GM21390 (cell line): ENCODE measurements around the gene LRP8.

Experiments used
- ATAC-seq: cut with Tn5 transposase; IDR thresholded peaks from one replicate; pipeline ENCODE4 v1.9.1; 2021; ENCODE audit not compliant: unreplicated experiment

LRP8 gene

GRCh38 chr1:53359934-53360276 lies 32.0 kb upstream of the LRP8 start:
- no peak for ATAC-seq

- no peak for ATAC-seq
Measured at GRCh38 chr1:53359225-53359933, 31.5 kb upstream of the LRP8 start.

GRCh38 chr1:53356637-53357036 lies 28.8 kb upstream of the LRP8 start:
- ATAC-seq, result no peak

DNA sequence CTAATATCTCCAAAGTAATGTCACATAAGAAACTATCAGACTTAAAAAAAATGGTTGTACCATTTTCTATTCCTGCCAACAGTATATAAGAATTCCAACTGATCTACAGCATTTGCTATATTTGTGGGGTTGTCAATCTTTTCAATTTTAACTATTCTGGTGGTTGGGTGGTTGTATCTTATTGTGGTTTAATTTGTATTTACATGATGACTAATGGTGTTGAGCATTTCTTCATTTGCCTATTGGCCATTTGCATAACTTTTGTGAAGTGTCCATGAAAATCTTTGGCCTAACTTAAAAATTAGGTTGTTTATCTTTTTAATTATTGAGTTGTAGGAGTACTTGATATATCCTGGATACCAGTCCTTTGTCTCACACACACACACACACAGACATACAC lies 26.2 kb upstream of the LRP8 start:
- no peak for ATAC-seq

DNA sequence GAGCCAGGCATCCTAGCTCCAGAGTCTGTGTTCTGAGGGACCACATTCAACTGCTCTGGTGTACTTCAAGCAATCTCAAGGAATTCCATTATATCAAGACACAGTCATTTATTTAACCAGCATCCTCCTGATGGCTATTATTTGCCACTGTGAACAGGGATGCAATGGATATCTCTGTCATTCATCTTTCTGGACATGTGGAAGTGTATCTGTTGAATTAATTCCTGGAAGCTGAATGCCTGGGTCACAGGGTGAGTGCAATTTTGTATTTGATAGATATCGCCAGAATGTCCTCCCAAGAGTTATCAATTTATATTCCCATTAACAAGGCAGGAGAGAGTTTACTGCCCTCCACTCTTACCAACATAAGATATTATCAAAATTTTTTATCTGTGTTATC lies 24.7 kb upstream of the LRP8 start:
- ATAC-seq, result no peak

GRCh38 chr1:53350853-53351767 lies 23.2 kb upstream of the LRP8 start:
- ATAC-seq, result no peak

DNA sequence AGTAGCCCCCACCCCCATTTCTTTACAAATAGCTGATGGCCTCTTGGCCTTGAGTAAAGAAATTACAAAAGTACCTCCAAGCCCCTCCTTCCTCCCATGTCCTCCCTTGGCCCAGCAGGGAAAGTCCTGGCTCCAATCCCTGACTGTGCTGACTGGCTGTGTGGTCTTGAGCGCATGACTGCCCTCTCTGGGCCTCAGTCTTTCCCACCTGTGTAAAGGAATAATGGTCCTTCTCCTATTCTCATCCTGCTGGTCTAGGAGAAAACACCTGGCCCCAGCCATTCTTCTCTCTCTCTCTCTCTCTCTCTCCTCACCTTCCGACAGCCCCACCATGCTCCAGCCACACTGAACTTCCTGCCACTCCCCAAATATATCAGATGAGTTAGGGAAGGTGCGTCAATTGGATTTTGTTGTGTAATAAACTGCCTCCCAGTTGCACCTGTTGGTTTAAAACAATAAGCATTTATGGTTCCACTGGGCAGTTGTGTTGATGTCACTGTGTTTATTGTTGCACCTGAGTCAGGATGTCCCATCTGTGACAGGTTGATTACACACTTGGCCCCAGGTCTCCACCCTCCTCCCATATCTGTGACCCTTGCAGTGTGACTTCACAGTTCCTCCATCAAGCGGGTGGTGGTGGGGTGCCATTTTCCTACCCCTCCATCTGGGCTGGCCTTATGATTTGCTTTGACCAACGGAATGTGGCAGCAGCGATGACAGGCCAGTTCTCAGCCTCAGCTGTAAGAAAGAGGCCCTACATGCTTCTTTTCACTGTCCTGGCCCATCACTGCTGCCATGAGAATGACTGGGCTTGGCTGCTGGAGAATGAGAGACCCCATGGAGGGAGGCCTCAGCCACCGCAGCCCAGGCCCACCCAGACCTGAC lies 22.3 kb upstream of the LRP8 start:
- no peak for ATAC-seq

- no peak for ATAC-seq
Measured at GRCh38 chr1:53349369-53349835, 21.5 kb upstream of the LRP8 start.

DNA sequence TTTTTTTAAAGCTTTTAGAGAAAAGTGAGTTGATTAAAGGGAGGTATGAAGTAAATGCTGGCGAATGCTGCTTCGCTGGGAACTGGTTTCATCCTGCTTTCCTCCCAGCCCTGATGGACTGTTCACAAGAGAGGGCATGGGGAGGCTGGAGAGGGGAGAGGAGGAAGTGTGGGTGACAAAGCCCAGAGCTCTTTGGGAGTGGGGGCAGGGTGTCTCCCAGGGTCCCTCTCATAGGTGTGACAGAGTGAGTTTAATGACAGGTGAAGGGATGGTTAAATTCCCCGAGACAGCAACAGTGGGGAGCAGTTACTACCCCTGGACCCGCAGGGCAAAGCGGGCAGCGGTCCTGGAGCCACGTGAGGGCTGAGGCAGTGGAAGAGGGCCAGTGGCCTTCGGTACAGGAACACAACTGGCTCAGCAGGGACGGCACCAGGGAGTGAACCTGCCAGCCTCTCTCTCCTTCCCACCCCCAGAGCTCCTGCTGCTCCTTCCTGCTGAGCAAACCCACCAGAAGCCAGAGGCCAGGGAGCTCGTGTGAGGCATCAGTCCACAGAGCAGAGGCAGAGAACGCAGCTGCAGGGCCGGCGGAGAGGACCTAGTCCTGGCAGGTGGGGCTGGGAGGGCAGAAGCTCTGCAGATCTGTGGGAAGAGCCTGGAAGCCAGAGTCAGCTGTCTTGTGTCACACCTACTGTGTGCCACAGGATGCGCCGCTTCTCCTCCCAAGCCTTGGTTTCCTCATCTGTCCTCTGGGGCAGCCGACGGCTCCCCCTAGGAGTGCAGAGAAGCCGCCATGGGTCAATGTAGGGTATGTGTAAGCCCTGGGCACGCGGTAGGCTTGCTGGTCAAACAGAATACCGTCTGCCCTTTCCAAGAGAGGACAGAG lies 20.9 kb upstream of the LRP8 start:
- ATAC-seq, result no peak

DNA sequence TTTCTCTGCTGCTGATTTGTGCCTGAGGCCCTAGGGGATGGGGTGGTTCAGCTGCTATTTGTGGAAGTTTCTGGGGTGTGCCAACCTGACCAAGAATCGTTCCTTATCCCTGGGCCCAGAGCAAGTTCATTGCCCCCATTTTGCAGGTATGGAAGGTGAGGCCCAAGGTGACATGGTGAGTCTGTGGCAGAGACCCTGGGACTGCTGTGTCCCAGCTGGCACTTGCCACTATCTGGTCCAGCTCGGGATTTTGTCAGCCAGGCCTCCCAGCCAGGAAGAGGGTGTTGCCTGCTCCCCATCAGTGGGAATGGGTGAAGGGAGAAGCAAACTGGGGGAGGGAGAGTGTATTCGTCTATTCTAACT lies 18.9 kb upstream of the LRP8 start:
- no peak for ATAC-seq

GRCh38 chr1:53345996-53346813 lies 18.3 kb upstream of the LRP8 start:
- no peak for ATAC-seq

DNA sequence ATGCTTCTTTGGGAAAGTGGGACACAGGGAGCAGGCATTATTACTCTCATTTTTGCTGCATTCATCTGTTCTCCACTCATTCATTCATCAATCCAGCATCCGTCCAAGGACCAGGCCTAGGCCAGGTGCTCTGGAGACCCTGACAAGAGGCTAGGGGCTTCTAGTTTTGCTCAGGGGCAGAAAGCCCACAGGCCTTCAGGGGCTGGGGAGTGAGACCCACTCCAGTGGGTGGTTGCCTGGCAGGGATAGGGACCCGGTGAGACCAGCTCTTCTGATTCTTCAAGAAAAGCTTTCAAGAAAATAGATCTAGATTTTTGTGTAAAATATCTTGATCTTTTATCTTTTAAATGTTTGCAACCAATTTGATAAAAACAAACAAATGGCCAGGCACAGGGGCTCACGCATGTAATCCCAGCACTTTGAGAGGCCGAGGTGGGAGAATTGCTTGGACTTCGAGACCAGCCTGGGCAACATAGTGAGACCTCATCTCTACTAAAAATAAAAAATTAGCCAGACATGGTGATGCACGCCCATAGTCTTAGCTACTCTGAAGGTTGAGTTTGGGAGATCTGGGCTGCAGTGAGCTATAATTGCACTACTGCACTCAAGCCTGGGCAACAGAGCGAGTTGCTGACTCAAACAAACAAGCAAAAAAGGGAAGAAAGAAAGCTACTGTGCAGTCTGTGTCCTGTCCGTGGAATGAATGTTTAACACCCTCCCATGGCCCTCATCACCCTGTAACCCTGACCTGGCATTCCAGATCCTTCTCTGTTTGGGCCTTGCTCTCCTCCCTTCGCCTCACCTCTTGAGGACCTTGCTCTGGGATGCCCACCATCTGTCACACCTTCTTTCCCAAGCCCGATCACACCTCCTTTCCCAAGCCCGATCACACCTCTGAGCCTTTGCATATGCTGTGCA lies 17.3 kb upstream of the LRP8 start:
- ATAC-seq, result peak; percentile 93

- no peak for ATAC-seq
Measured at GRCh38 chr1:53343831-53344668, 16.2 kb upstream of the LRP8 start.

DNA sequence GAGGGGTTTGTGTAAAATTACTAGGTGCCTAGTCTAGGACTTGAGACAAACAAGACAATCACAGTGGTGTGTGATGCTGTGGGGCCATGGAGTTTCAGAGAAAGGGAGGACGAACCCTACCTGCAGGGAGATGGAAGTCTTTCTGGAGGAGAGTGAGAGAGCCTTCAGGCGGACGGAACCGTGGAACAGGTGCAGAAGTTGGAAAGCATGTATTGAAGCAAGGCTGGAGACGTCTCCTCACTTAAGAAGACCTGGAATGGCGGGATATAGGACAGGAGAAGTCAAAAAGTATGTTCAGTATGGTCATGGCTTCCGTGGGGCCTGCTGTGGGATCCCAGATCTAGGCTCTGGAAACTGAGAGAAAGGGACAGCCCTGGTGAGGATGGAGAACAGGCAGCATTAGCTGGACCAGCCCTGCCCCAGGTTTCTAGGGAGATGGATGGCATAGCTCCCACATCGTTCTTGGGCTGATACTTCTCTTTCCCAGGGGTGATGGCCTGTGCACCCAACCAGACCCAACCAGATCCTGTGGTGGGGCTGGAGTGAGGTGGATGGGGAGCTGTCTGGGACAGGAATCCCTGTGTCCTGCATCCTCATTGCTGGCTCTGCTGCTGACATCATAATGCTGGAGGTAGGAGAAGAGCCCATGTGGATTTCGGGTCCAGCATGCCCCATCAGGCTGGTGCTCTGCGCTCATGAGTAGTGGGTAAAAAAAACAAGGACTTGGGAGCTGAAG lies 15.0 kb upstream of the LRP8 start:
- ATAC-seq, result no peak

GRCh38 chr1:53341961-53342707 lies 14.3 kb upstream of the LRP8 start:
- no peak for ATAC-seq

DNA sequence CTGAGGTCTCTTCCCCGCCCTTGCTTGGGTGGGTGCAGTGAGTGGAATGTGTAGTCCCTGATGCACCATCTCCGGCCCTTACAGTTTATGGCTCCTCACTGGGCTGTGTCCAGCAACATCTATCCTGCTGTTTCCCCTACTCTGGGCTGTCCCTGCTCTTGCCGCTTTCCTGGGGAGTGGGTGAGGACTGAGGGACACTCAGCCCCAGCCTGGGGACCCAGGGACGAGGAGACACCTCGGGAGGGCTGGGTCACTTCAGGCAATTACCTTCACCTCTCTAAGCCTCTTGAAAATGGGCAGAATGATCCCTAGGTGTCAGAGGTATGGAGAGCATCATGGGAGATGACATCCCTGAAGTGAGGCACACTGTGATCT lies 13.6 kb upstream of the LRP8 start:
- no peak for ATAC-seq
